Parathyroid adenoma (tissue), 2 donors: ENCODE results near the gene DGCR8.

ENCODE experiments used
- H2AFZ ChIP-seq: fragments of 300-600 bp; sonication (generic); one replicate; pipeline ENCODE4 v1.7.0; 2017; ENCODE audit warnings: antibody characterized with exemption, mild to moderate bottlenecking
- H3K27ac ChIP-seq: fragments of 300-600 bp; sonication (generic); one replicate; pipeline ENCODE4 v1.7.0; 2017
- H3K27me3 ChIP-seq: fragments of 300-600 bp; sonication (generic); one replicate; pipeline ENCODE4 v1.7.0; 2017; ENCODE audit warnings: low read length; ENCODE audit not compliant: control insufficient read depth, insufficient read depth
- H3K36me3 ChIP-seq: fragments of 300-600 bp; sonication (generic); one replicate; pipeline ENCODE4 v1.7.0; 2017; ENCODE audit warnings: low read length; ENCODE audit not compliant: control insufficient read depth, insufficient read depth
- H3K4me1 ChIP-seq: fragments of 300-600 bp; sonication (generic); one replicate; pipeline ENCODE4 v1.7.0; 2017; ENCODE audit warnings: control low read depth
- H3K4me2 ChIP-seq: fragments of 300-600 bp; sonication (generic); one replicate; pipeline ENCODE4 v1.7.0; 2017; ENCODE audit warnings: low read length
- H3K4me3 ChIP-seq: fragments of 300-600 bp; sonication (generic); one replicate; pipeline ENCODE4 v1.7.0; 2017; ENCODE audit warnings: low read depth, low read length
- H3K79me2 ChIP-seq: fragments of 300-600 bp; sonication (generic); one replicate; pipeline ENCODE4 v1.7.0; 2017; ENCODE audit warnings: control low read depth
- H3K9ac ChIP-seq: fragments of 300-600 bp; sonication (generic); one replicate; pipeline ENCODE4 v1.7.0; 2017; ENCODE audit warnings: mild to moderate bottlenecking
- H3K9me3 ChIP-seq: fragments of 300-600 bp; sonication (generic); one replicate; pipeline ENCODE4 v1.7.0; 2017; ENCODE audit warnings: low read length; ENCODE audit not compliant: control insufficient read depth
- TF ChIP-seq, protein P1 (sequence below): fragments of 300-600 bp; sonication (generic); IDR thresholded peaks from one replicate; pipeline ENCODE4 v1.7.0; 2017; ENCODE audit warnings: antibody characterized with exemption, mild to moderate bottlenecking
- donor health status: primary hyperparathyroidism.

Gene DGCR8

DNA sequence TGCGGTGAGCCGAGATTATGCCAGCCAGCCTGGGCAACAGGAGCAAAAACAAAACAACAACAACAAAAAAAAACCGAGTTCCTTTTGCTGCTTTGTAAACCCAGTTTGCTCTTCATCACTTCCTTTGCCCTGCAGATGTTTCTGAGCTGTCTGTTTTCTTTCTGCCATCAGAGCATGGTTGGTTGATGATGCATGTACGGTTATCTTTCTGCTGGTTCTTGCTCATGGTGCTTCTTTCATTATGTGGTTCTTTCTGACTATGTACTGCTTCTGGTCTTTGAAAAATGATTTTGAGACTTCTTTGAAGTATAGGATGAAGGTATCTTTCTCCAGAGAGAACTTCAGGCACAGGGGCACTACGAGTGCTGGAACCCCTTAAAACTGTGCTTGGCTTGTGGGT lies 45.9 kb upstream of the DGCR8 start:
- TF ChIP-seq, protein P1, sequence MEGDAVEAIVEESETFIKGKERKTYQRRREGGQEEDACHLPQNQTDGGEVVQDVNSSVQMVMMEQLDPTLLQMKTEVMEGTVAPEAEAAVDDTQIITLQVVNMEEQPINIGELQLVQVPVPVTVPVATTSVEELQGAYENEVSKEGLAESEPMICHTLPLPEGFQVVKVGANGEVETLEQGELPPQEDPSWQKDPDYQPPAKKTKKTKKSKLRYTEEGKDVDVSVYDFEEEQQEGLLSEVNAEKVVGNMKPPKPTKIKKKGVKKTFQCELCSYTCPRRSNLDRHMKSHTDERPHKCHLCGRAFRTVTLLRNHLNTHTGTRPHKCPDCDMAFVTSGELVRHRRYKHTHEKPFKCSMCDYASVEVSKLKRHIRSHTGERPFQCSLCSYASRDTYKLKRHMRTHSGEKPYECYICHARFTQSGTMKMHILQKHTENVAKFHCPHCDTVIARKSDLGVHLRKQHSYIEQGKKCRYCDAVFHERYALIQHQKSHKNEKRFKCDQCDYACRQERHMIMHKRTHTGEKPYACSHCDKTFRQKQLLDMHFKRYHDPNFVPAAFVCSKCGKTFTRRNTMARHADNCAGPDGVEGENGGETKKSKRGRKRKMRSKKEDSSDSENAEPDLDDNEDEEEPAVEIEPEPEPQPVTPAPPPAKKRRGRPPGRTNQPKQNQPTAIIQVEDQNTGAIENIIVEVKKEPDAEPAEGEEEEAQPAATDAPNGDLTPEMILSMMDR = no peak
- H3K4me2 ChIP-seq = no peak overlapping the region
- no peak overlapping the region for H2AFZ ChIP-seq
- H3K27me3 ChIP-seq = no peaks in the 10 kb centered on the region
- no peaks in the 10 kb centered on the region for H3K9me3 ChIP-seq
- H3K79me2 ChIP-seq = peaks cover 14% of the 10 kb centered on the region
- H3K9ac ChIP-seq = no peak overlapping the region
- no peaks in the 10 kb centered on the region for H3K36me3 ChIP-seq
- H3K4me1 ChIP-seq = peaks cover 5% of the 10 kb centered on the region
- no peak overlapping the region for H3K27ac ChIP-seq
- H3K4me3 ChIP-seq = no peak overlapping the region

GRCh38 chr22:20035375-20036083 lies 44.5 kb upstream of the DGCR8 start:
- TF ChIP-seq, protein P1 = no peak
- Histone ChIP-seq H3K4me2 (no peak overlapping the region), H3K36me3 (no peaks in the 10 kb centered on the region), H3K27ac (no peak overlapping the region), H3K27me3 (no peaks in the 10 kb centered on the region), H3K79me2 (peaks cover 14% of the 10 kb centered on the region), H3K9ac (no peak overlapping the region), H3K4me1 (peaks cover 5% of the 10 kb centered on the region), H3K9me3 (no peaks in the 10 kb centered on the region), H2AFZ (no peak overlapping the region), H3K4me3 (no peak overlapping the region)

DNA sequence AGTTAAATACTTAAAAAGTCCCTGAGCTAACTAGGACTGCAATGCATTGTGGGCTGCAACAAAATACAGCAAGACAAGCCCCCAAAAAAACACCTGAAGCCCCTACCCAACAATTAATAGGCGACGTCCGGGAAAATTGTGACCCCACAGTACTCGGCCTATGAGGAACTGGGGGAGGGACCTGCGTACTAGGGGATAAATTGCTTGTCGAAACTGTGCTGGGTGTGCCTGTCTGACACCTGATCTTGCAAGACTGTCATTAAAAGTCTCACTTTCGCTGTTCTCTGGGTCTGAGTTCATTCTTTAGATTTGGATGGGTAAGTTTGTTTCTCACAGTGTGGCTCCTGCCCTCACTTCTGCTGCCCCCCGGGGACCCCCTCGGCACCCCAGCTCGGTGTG lies 44.0 kb upstream of the DGCR8 start:
- Histone ChIP-seq H3K27me3 (no peaks in the 10 kb centered on the region), H3K4me2 (no peak overlapping the region), H3K4me1 (peaks cover 5% of the 10 kb centered on the region), H3K79me2 (peaks cover 14% of the 10 kb centered on the region), H3K27ac (no peak overlapping the region), H3K4me3 (no peak overlapping the region), H2AFZ (no peak overlapping the region), H3K9ac (no peak overlapping the region), H3K9me3 (no peaks in the 10 kb centered on the region), H3K36me3 (no peaks in the 10 kb centered on the region)
- TF ChIP-seq, protein P1 = no peak

- Histone ChIP-seq H2AFZ (no peak overlapping the region), H3K27ac (no peak overlapping the region), H3K27me3 (no peaks in the 10 kb centered on the region), H3K4me3 (no peak overlapping the region), H3K79me2 (peaks cover 14% of the 10 kb centered on the region), H3K36me3 (no peaks in the 10 kb centered on the region), H3K9me3 (no peaks in the 10 kb centered on the region), H3K4me2 (no peak overlapping the region), H3K4me1 (peaks cover 5% of the 10 kb centered on the region), H3K9ac (no peak overlapping the region)
- TF ChIP-seq, protein P1 = no peak
These were observed 43.3 kb upstream of the DGCR8 start for GRCh38 chr22:20036535-20037392.
